ENCODE measurements around the gene SCAND1. TPM values are rescaled to one million over a fixed set of nuclear protein-coding genes. Genes with fewer than 3 reads are reported as not detected.

Gene SCAND1
- total RNA-seq, 4 donors from 2014 or later: 18.8 to 71.2 (median 55.0) TPM

DNA sequence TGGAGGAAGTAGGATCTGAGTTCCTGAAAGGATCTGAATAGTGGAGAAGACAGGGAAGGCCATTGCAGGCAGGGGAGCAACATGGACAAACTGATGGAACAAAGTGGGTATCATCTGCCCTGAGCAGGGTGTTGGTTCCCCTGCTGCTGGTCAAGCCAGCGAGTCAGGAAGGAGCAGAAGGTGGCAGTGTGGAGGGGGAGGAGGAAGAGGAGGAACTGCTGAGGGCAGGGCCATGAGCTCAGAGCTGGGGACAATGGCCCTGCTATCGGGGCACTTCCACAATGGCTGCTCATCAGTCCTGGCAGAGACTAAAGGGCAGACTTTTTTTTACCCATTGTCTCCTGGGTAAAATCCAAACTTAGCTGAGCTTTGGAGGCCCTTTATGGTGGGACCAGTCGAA, 27.7 kb upstream of the SCAND1 start:
- Histone ChIP-seq H3K36me3 (no peaks in the 10 kb centered on the region), H3K4me3 (no peak overlapping the region), H3K4me1 (no peaks in the 10 kb centered on the region), H3K9me3 (no peaks in the 10 kb centered on the region), H3K27ac (no peak overlapping the region), H3K27me3 (no peaks in the 10 kb centered on the region)
- no peak for DNase-seq
- TF ChIP-seq POLR2A (IDR thresholded peaks at IDR 0.05): no peak
- TF ChIP-seq, protein P1, sequence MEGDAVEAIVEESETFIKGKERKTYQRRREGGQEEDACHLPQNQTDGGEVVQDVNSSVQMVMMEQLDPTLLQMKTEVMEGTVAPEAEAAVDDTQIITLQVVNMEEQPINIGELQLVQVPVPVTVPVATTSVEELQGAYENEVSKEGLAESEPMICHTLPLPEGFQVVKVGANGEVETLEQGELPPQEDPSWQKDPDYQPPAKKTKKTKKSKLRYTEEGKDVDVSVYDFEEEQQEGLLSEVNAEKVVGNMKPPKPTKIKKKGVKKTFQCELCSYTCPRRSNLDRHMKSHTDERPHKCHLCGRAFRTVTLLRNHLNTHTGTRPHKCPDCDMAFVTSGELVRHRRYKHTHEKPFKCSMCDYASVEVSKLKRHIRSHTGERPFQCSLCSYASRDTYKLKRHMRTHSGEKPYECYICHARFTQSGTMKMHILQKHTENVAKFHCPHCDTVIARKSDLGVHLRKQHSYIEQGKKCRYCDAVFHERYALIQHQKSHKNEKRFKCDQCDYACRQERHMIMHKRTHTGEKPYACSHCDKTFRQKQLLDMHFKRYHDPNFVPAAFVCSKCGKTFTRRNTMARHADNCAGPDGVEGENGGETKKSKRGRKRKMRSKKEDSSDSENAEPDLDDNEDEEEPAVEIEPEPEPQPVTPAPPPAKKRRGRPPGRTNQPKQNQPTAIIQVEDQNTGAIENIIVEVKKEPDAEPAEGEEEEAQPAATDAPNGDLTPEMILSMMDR (IDR thresholded peaks at IDR 0.05): no peak
- intact Hi-C loops (cut with DNase I; ENCODE audit: low total_unique reads): no loop called here

- intact Hi-C loops (cut with DNase I; ENCODE audit: low total_unique reads): no loop called here
- TF ChIP-seq, protein P1 (IDR thresholded peaks at IDR 0.05): no peak
- TF ChIP-seq POLR2A (IDR thresholded peaks at IDR 0.05): no peak
- H3K4me1 ChIP-seq: no peaks in the 10 kb centered on the region
Measured at GRCh38 chr20:35979544-35979943, 25.2 kb upstream of the SCAND1 start.

DNA sequence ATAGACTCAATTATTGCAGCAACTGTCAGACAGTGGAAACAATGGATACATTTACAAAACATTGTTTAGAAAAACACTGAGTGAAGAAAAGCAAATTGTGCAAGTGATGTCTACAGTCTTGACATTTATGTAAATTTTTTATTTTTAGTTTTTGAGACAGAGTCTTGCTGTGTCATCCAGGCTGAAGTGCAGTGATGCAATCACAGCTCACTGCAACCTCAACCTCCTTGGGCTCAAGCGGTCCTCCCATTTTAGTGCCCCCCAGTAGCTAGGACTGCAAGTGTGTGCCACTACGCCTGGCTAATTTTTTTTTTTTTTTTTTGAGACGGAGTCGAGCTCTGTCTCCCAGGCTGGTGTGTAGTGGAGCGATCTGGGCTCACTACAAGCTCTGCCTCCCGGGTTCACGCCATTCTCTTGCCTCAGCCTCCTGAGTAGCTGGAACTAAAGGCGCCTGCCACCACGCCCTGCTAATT, 23.8 kb upstream of the SCAND1 start:
- DNase-seq: no peak
- intact Hi-C loops (cut with DNase I; ENCODE audit: low total_unique reads): no loop called here
- no peaks in the 10 kb centered on the region for H3K9me3 ChIP-seq
- no peak for TF ChIP-seq POLR2A (IDR thresholded peaks at IDR 0.05)
- TF ChIP-seq, protein P1 (IDR thresholded peaks at IDR 0.05): no peak
- no peak overlapping the region for H3K4me3 ChIP-seq
- H3K36me3 ChIP-seq: no peaks in the 10 kb centered on the region
- H3K27ac ChIP-seq: no peak overlapping the region
- H3K4me1 ChIP-seq: no peaks in the 10 kb centered on the region
- H3K27me3 ChIP-seq: no peaks in the 10 kb centered on the region

More at GRCh38 chr20:35979544-35979943, 25.2 kb upstream of the SCAND1 start:
- H3K9me3 ChIP-seq: no peaks in the 10 kb centered on the region
- DNase-seq: no peak
- no peaks in the 10 kb centered on the region for H3K27me3 ChIP-seq
- H3K4me3 ChIP-seq: no peak overlapping the region
- H3K36me3 ChIP-seq: no peaks in the 10 kb centered on the region
- H3K27ac ChIP-seq: no peak overlapping the region

- H3K36me3 ChIP-seq: no peaks in the 10 kb centered on the region
- intact Hi-C loops (cut with DNase I; ENCODE audit: low total_unique reads): no loop called here
- no peaks in the 10 kb centered on the region for H3K27me3 ChIP-seq
- no peak for DNase-seq
- no peak overlapping the region for H3K27ac ChIP-seq
- H3K9me3 ChIP-seq: no peaks in the 10 kb centered on the region
- no peaks in the 10 kb centered on the region for H3K4me1 ChIP-seq
- TF ChIP-seq POLR2A (IDR thresholded peaks at IDR 0.05): no peak
- TF ChIP-seq, protein P1 (IDR thresholded peaks at IDR 0.05): no peak
- H3K4me3 ChIP-seq: no peak overlapping the region
Measured at GRCh38 chr20:35975576-35976373, 21.5 kb upstream of the SCAND1 start.

DNA sequence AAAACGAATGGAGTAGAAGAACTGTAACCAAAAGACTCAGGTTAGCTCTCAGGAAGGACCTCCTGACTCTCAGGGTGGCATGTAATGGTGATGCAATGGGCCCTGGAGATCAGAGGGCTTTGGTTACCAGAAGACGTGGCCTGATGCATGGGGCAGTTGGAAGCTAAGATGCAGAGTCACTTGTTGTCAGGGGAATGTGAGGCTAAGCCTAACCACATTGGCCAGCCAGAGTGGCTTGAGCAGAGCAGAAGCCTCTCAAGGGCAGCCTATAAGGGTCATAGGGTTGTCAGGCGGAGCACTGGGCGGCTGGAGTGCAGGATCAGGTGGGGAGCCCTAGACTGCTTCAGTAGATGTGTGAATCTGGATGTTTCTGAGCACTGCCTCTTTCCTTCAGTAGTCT, 20.0 kb upstream of the SCAND1 start:
- H3K4me1 ChIP-seq: no peaks in the 10 kb centered on the region
- H3K27me3 ChIP-seq: no peaks in the 10 kb centered on the region
- TF ChIP-seq POLR2A (IDR thresholded peaks at IDR 0.05): no peak
- TF ChIP-seq, protein P1 (IDR thresholded peaks at IDR 0.05): no peak
- no peak overlapping the region for H3K4me3 ChIP-seq
- DNase-seq: no peak
- intact Hi-C loops (cut with DNase I; ENCODE audit: low total_unique reads): no loop called here
- H3K9me3 ChIP-seq: no peaks in the 10 kb centered on the region
- H3K27ac ChIP-seq: no peak overlapping the region
- no peaks in the 10 kb centered on the region for H3K36me3 ChIP-seq

All from uterus (tissue), 4 donors.